ENCODE results near the gene FUCA2. TPM values are rescaled to one million over a fixed set of nuclear protein-coding genes. Genes with fewer than 3 reads are reported as not detected.
"Not testable (repeated sequence)": the region's sequence is repeated elsewhere in the genome, so short reads cannot be mapped to it uniquely, and the experiment has no call there.

The FUCA2 gene
- total RNA-seq, 1 donor from 2014 or later, result 17.3 TPM

DNA sequence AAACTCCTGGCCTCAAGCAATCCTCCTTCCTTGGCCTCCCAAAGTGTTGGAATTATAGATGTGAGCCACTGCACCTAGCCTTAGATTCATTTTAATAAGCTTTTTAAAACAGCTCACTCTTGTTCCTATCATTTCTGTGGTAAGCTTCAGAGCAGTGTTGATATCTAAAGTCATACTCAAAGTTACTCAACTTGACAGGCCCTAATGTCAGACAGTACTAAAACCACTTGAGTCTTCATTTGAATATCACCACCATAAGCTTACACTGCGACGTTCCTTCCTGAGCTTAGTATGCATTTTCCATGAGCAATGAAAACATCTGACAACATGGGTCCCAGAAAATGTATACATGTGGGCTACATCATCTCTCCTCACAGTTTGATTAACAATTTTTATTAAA is 6.0 kb downstream of the FUCA2 start:
- intact Hi-C loops (cut with micrococcal nuclease), result loop anchor here (10.0 kb wide), 1 partner anchor 1031 kb away; no protein-coding TSS in a partner anchor

DNA sequence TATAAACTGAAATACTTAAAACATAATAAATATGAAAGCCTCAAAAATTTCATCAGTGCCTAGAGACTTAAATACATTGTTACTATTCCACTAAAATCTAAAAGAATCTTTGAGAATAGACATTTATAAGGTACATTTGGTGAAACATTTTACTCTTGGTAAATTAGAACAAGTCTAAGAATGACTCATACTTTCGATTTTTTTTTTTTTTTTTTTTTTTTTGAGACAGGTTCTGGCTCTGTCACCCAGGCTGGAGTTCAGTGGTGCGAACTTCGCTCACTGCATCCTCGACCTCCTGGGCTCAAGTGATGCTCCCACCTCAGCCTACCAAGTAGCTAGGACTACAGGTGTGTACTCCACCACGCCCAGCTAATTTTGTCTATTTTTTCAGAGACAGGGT is 6.4 kb downstream of the FUCA2 start:
- intact Hi-C loops (cut with micrococcal nuclease), result loop anchor here (10.0 kb wide), 1 partner anchor 1030 kb away; no protein-coding TSS in a partner anchor

DNA sequence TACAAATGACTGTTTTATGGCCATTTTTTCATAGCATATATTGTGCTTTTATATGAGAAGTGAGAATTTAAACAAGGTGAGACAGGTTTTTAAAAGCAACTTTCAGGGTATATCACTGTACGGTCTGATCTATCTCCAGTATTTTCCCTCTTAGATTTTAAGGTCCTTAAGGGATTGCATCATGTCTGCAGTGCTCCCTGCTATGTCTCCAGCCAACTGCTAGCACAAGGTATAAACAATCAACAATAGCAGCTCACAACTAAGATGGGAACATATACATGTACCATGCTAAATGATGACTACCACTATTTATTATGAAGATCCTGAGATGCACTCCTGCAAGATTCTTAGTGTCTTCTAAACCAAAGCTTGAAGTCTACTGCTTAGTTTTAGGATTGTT is 7.2 kb downstream of the FUCA2 start:
- intact Hi-C loops (cut with micrococcal nuclease), result loop anchor here (10.0 kb wide), 1 partner anchor 1030 kb away; no protein-coding TSS in a partner anchor

DNA sequence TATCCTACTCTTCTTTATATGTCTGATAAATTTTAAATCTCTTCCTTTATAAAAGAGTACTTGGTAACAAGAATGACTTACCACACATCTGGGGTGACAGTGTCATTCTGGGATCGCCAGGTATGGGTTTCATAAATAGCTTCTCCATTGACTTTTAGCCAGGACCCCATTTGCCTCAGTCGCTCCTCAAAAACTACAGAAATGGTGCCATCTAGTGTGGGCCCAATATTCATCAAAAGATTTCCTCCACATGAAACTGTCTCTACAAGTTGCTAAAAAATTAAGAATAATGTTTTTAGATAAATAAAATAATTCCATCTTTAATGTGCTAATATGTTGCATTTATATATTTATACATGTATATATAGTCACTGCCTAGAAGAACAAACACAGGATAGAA is 9.7 kb downstream of the FUCA2 start:
- intact Hi-C loops (cut with micrococcal nuclease), result loop anchor here (10.0 kb wide), 1 partner anchor 1027 kb away; no protein-coding TSS in a partner anchor

DNA sequence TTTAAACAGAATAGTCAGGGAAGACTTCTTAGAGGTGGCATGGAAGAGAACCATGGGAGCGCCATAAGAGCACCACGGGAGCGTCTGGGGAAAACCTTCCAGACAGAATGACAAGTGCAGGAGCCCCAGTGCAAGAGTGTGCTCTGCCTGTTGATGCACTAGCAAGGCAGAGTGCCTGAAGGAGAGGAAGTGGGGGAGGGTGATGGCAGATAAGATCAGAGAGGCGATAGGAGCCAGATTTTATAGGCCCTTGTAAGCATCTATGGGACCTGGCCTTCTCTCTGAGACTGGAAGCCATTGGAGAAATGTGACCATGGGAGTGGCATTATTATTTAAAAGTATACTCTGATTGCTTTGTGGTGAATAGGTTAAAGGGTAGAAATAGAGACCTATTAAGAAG is 13.1 kb downstream of the FUCA2 start:
- intact Hi-C loops (cut with micrococcal nuclease), result no loop called here

DNA sequence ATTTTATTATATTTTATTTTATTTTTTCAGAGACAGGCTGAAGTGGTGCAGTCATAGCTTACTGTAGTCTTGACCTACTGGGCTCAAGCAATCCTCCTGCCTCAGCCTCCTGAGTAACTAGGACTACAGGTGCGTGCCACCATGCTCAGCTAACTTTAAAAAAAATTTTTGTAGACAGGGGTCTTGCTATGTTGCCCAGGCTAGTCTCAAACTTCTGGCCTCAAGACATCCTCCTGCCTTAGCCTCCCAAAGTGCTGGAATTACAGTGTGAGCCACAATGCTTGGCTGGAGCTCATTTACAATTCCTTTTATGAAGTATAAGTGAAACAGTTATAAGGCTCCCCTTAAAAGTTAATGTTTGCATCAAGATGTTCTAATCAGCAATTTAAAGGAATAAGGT is 14.5 kb downstream of the FUCA2 start:
- intact Hi-C loops (cut with micrococcal nuclease), result no loop called here

DNA sequence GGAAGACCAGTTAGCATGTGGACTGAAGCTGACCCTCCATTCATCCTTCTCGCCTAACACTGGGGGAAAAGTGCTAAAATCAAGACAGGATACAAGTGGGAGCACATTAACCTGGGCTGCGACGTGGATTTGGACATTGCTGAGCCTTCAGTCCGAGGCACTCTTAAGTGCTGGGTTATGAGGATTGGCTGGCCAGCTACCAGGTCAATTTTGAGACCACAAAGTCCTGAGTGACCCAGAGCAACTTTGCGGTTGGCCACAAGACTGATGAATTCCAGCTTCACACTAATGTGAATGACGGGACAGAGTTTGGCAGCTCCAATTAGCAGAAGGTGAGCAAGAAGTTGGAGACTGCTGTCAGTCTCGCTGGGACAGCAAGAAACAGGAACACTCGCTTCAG is 20.7 kb downstream of the FUCA2 start:
- intact Hi-C loops (cut with micrococcal nuclease), result no loop called here

DNA sequence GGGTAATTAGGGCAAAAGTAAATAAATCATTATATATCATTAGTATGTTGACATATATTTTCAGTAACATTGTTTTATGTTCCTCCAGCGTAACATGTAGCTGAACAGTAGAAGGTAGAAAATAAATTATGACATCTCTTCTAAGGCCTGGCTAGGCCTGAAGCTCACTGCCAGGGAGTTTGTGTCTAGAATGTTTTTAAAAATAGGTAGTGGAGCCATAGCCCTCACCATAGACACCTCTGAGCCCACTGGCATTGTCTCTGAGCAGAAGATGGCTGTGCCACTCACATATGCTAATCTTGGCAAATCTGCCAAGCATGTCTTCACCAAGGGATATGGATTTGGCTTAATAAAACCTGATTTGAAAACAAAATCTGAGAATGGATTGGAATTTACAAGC is 21.3 kb downstream of the FUCA2 start:
- intact Hi-C loops (cut with micrococcal nuclease), result no loop called here

DNA sequence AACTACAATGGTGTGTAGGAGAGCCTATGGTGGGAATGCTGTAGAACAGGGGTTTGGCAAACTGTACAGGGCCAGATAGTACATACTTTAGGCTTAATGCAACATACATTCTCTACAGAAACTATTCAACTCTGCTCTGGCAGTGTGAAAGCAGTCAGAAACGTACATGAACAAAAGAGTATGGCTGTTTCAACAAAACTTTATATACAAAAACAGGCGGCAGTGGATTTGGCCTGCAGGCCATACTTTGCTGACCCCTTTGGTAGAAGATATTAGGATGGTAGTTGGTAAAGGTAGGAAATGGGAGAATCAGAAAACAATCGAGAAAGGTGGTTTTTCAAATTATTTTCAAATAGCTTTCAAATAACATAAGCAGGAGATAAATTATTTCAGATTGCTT is 24.8 kb downstream of the FUCA2 start:
- intact Hi-C loops (cut with micrococcal nuclease), result no loop called here

DNA sequence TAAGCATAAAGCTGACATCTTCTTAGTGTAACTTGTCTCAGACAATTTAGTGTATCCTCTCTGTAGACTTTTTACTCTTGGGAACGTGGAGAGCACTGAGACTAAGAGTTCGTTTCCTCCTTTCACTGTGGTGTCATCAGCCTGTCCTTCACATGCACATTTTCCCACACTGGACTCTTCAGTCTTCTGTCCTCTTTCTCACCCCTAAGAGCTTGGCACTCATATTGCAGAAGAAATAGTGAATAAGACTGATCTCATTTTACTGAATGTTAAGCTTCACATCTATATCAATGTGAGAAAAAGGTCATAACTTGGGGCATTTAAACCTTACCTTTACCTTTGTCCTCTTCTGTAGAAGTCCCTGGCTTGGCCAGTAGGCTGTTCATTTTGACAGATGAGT is 25.6 kb downstream of the FUCA2 start:
- intact Hi-C loops (cut with micrococcal nuclease), result no loop called here

DNA sequence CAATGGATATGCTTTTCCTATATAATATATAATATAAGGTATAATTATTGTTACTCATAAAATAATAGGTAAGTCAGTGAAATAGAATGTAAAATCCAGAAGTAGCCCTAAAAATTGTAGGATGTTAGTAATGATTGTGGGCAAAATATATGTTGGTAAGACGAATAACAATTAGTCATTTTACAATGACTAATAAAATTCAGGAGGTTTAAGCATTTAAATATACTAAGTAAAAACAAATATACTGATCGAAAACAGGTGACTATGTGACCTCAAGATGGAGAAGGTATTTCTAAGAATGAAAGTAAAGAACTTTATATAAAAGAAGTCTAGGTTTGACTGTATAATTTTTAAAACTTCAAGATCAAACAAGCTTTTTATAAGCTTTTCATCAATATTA is 28.9 kb downstream of the FUCA2 start:
- intact Hi-C loops (cut with micrococcal nuclease), result no loop called here

DNA sequence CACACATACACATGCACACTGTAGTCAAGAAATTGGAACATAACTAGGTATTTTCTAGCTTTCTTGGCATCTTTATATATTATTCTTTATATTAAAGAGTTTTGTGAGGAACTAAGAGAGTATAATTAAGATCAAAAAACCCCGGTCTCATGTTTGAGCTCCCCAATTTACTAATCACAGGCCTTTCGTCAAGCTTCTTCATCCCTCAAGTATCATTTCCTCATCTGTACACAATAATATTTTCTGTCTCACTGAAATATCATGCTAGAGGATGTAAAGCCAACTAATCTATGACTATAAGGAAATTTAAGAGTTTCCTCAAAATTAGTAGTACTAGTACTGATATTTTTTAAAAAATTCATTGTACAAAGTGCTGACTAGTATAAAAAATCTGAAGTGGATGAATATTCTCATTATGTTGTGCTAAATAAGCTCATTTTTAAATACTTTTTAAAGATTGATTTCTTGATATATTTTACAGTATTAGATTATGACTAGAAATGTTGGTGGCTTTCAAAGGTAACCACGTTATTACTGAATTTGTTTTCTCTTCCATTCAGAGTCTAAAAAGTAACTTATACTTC is 32.9 kb downstream of the FUCA2 start:
- intact Hi-C loops (cut with micrococcal nuclease), result no loop called here

DNA sequence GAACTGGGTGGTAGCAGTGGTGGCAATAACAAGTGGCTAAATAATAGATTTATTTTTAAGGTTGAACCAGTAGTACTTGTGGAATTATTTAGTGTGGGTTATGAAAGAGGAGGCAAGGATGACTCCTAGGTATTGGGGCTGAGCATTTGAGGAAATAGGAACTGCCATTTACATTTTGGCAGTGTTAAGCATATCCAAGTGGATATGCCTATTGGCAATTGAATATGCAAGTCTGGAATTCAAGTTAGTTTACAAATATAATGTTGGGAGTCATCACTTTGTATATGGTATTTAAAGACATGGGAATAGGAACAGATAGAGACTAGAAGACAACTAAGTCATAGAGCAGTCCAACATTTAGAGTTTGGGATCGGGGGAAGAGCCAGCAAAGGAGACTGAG is 35.0 kb downstream of the FUCA2 start:
- intact Hi-C loops (cut with micrococcal nuclease), result no loop called here

DNA sequence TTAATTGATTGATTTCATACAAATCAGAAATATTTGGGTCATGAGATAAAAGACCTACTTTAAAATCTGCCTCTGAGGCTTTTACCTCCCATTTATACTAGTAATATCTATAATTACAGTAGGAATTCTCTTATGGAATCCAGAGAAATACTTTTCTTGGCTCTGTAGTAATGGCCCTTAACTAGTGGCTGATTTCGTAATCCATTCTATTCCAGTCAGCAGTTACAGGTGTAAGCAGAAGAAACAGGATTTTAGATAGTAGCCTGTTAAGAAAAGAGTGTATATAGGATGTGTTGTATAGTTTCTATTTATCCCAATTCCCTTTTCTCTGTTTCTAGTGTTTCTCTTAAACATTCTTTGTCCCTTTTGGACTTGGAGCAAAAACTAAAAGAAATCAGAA is 39.7 kb downstream of the FUCA2 start:
- intact Hi-C loops (cut with micrococcal nuclease), result no loop called here

DNA sequence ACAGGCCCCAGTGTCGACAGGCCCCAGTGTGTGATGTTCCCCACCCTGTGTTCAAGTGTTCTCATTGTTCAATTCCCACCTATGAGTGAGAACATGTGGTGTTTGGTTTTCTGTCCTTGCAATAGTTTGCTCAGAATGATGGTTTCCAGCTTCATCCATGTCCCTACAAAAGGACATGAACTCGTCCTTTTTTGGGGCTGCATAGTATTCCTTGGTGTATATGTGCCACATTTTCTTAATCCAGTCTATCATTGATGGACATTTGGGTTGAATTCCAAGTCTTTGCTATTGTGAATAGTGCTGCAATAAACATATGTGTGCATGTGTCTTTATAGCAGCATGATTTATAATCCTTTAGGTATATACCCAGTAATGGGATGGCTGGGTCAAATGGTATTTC is 42.7 kb downstream of the FUCA2 start:
- intact Hi-C loops (cut with micrococcal nuclease), result not testable (repeated sequence)

DNA sequence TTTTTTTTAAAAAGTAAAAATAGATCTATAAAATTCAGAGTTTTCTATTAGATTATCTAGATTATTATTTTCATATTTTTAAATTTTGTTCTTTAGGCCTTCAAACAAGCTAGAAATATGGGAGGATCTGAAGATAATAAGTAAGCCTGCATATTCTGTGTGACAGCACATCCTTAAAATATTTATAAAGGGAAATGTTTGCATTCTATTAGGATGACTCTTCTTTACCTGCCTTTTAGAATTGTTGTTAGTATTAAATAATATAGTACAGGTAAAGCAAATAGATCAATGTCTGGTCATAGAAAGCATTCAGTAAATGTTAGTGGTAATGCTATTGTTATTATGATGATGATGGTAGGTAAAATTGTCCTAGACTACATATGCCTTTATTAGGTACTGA is 43.5 kb downstream of the FUCA2 start:
- intact Hi-C loops (cut with micrococcal nuclease), result no loop called here

DNA sequence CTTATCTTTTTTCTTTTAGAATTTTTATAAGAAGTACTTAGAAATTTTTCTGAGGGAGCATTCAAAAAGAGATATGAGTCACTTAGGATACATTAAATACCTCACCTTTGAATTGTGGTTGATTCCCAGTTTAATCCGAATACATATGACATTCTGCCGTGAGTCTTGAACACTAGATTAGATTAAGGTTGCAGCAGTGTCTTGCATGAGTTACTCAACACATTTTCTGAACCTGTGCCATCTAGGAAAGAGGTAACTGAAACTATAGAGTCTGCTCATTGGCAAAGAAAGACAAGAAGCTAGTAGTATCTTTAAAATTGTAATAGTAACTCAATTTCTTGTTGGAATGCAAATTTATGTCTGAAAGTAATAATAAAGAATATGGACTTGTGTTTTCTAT is 46.0 kb downstream of the FUCA2 start:
- intact Hi-C loops (cut with micrococcal nuclease), result no loop called here

DNA sequence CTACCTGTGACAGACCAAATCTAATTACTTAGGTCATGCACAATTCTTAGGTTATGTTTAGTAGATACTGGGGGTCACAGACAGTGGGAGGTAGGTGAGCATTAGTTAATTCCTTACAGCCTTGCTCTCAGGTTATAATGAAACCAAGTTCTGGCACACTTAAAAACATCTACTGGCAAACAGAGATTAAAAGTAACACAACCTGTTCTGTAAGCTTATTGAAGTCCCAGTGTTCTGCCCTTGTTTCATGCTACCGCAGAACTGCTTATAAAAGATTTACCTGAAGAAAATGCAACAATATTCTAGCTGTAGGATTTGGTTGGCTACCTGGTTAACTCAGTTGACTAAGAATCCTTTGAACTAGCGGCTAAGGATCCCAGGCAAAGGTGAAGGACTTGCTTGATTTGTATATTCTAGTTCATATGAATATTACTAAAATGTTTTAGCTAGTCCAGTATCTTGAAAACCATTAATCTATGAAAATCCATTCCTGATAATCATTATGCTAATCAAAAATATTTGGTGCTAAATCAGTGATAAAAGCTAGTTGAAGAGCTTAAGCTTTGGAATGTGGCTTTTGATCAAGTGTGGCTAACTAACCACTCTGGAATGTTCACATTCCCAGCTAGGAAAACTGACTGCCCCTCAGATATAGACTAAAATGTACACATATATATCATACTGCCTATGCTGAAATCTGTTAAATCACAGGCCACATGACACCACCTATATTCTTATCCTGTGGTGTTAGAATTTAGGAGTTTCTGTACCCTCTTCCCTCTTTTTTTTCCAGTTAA is 53.8 kb downstream of the FUCA2 start:
- intact Hi-C loops (cut with micrococcal nuclease), result no loop called here

DNA sequence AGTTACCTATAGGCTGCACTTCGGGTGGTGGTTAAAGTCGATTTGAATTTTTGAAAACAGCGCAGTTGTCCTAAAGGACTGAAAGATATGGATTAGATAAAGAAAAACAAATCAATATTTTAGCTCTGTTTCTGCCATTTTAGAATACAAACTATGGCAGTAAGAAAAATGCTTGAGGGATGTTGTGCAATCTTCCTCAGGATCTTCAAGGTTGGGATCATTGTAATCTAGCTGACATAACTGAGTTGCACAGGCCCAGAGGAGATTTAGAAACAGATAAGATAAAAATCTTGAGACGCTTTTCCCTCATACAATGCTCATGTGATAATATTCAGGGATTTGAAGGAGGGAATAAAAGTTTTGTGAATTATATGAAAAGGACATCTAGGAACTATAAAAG is 60.0 kb downstream of the FUCA2 start:
- intact Hi-C loops (cut with micrococcal nuclease), result loop anchor here (2.0 to 5.0 kb wide), 6 partner anchors 227 to 765 kb away; no protein-coding TSS in a partner anchor

DNA sequence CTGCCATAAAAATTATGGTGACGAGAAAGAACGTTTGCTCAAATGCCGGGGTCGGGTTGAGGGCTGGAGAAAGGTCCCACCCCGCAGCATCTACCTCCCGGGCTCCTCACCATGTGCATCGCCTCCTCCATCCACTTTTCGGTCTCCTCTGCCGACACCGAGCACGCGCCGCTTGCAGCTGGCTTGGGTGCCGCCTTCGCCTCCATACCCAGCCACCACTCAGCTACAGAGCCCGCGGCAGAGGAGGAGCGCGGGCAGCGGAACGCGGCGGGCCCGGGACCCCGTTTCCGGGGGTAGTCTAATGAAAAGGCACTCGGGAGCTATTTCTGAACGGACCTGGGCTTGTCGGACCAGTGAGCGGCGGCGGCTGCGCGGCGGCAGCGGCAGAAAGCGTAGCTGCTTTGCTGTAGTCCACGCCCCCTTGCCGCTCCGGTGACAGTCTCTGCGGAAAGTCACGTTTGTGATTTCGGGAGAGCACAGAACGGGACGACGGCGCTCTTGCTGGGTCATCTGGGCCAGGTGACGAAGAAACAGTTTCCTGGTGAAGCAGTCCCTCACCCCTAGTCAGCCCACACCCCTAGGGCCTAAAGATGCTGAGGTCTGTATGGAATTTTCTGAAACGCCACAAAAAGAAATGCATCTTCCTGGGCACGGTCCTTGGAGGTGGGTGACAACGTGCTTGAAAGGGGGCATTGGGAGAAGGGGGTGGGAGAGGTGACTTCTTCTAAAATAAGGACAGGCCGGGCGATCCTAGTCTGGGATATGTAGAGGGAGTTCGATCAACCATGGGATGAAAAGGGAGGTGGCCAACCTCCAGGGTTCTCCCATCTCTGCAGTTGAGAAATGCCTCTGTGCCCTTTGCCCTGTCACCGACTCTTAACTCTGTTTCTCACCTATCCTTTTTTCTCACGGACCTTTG is 60.8 kb downstream of the FUCA2 start, which contains the start of the genes ADAT2 and PEX3:
TSS of gene ADAT2 (minus strand) at position 243 of the 919 bp plus-strand sequence. CDS start at position 206, 37 bp downstream.
TSS of gene PEX3 (plus strand) at position 353 of the 919 bp plus-strand sequence. CDS start at position 591, 238 bp downstream.
- intact Hi-C loops (cut with micrococcal nuclease), result loop anchor here (1.0 to 5.0 kb wide), 15 partner anchors 9 to 1303 kb away; partner anchors contain the start of genes AIG1, FUCA2, LTV1 and NMBR

Data from T-helper 1 cell treated with Interleukin-12 subunit alpha and Interleukin-12 subunit beta and Interleukin-4 antibody, amounts not matched to agents 30 ng/mL and 1 ng/mL, for 36 hours (primary cell).